NCI-H1417 treated with DMSO at 0.1 percent for 48 hours (cell line): ENCODE results near the gene SEC63.
"Not testable (repeated sequence)": the region's sequence is repeated elsewhere in the genome, so short reads cannot be mapped to it uniquely, and the experiment has no call there.

Source experiments
- DNase-seq: peaks from one replicate; lab custom pipeline; 2025; lab: John Stamatoyannopoulos, UW

SEC63 gene

DNA sequence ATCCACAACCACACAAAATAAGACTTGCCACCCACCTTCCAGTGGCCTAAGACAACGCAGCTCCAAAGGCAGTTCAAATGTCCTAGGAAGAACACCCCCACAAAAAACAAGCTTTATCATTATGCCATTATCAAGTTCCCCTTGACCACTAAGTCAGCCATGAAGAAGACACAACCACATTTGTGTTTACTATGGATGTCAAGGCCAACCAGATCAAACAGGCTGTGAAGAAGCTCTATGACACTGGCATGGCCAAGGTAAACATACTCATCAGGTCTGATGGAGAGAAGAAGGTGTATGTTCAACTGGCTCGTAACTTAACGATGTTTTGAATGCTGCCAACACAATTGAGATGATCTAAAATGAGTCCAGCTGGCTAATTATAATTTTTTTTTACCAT, 26.1 kb downstream of the SEC63 start:
- DNase-seq: no peak

DNA sequence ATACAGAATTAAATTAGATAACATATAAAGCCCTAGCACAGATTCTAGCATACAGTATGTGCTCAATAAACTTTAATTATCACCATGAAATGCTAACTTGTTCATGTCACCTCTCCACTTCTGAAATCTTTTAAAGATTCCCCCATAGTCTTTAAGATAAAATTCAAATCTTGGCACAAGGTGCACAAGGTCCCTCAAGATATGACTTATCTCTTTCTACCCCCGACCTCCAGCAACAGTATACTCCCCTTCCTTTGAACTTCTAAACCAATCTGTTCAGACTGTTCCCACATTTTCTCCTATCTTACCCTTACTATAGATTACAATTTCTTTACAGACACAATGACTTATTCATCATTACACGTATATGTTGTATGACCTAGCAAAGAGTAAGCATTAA, 29.0 kb downstream of the SEC63 start:
- no peak for DNase-seq

DNA sequence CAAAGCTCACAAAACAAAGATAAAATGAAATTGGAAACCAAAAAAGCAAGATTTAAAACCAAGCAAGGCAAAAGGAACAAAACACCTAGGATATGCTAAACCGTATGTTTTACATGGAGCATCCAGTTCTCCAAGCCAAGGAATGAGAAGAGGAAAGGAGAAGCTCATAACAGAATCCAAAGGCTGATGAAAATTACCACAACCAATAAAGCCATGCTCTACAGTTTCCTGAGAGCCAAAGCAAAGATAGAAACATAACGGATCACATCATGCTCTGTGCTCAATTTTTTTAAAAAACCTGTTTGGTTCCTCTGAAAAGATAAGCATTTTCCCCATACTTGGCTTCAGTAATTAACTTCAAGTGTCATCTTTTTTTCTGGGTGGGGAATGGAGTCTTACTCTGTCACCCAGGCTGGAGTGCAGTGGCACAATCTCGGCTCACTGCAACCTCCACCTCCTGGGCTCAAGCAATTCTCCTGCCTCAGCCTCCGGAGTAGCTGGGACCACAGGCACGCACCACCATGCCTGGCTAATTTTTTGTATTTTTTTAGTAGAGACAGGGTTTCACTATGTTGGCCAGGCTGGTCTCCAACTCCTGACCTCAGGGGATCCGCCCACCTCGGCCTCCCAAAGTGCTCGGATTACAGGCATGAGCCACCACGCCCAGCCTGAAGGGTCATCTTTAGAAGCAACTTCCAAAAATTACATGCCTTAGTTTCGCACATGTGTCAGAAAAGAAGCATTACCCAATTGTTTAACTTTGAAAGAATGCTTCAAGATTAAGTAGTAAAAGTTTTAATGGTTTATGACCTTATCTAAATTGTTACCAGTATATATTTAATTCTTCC, 31.1 kb downstream of the SEC63 start:
- not testable (repeated sequence) for DNase-seq

DNA sequence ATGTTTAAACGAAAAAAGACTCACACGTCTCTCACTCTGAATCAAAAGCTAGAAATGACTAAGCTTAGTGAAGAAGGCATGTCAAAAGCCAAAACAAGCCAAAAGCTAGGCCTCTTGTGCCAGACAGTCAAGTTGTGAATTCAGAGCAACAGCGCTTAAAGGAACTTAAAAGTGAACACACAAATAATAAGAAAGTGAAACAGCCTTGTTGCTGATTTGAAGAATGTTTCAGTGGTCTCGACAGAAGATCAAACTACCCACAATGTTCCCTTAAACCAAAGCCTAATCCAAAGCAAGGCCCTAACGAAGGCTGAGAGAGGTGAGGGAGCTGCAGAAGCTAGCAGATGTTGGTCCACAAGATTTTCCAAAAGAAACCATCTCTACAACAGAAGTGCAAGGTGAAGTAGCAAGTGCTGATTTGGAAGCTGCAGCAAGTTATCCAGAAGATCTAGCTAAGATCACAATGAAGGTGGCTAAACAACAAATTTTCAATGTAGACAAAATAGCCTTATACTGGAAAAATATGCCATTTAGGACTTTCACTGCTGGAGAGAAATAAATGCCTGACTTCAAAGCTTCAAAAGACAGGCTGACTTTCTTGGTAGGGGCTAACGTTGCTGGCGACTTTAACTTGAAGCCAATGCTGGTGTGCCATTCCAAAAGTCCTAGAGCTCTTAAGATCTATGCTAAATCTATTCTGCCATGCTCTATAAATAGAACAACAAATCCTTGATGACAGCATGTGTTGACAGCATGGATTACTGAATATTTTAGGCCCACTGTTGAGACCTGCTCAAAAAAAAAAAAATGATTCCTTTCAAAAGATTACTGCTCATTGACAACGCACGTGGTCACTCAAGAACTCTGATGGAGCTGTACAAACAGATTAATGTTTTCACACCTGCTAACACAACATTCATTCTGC, 40.3 kb downstream of the SEC63 start:
- DNase-seq: no peak

DNA sequence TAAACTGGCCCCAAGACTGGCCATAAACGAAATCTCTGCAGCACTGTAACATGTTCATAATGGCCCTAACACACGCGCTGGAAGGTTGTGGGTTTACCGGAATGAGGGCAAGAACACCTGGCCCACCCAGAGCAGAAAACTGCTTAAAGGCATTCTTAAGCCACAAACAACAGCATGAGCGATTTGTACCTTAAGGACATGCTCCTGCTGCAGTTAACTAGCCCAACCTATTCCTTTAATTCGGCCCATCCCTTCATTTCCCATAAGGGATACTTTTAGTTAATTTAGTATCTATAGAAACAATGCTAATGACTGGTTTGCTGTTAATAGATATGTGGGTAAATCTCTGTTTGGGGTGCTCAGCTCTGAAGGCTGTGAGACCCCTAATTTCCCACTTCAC, 41.0 kb downstream of the SEC63 start:
- DNase-seq: not testable (repeated sequence)

DNA sequence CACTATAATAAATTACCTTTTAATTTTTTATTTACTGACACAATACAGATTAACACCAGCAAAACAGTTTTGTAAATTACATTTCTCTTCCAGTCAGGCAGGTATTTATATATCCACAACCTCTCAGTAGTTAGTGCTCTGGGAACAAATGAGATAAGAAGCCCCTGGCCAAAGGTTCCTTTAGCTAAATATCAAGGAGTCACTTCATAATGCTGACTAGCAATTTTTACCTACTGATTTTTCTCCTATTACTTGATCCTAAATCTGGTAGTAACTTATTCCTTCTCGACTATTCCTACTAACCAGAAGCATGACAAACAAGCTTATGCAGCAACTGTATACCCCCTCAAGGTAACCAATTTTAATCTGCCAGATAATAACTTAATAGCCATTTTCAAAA, 46.3 kb downstream of the SEC63 start:
- DNase-seq: no peak

DNA sequence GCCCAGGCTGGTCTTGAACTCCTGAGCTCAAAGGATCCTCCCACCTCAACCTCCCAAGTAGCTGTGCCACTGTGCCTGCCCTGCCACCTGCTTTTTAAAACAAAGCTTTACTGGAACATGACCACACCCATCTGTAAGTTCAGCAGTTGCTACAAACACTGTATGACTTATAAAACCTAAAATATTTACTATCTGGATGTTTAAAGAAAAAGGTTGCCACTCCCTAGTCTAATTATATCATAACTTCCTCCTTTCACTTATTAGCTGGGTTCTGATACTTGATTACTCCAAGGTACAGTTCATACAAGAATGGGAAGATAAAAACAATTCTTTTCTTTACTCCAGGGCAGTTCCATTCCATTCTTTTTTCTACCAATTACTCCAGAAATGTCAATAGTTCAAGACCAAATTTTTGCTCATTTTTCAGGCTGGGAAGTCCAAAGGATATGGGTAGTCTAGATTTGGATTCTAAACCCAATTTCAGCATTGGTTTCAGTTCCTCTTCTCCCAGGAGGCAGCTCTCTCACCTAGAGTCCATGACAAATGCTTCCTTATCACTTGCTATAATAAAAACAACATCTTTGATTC, 63.1 kb downstream of the SEC63 start:
- no peak for DNase-seq

DNA sequence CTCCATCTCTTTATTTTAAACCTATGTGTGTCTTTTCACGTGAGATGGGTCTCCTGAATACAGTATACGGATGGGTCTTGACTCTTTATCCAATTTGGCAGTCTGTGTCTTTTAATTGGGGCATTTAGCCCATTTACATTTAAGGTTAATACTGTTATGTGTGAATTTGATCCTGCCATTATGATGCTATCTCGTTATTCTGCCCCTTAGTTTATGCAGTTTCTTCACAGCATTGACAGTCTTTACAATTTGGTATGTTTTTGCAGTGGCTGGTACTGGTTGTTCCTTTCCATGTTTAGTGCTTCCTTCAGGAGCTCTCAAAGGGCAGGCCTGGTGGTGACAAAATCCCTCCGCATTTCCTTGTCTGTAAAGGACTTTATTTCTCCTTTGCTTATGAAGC, 67.6 kb downstream of the SEC63 start:
- DNase-seq: not testable (repeated sequence)

DNA sequence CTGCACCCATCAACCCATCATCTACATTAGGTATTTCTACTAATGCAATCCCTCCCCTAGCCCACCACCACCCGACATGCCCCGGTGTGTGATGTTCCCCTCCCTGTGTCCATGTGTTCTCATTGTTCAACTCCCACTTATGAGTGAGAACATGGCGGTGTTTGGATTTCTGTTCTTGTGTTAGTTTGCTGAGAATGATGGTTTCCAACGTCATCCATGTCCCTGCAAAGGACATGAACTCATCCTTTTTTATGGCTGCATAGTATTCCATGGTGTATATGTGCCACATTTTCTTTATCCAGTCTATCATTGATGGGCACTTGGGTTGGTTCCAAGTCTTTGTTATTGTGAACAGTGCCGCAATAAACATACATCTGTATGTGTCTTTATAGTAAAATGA, 72.1 kb downstream of the SEC63 start:
- DNase-seq: not testable (repeated sequence)

DNA sequence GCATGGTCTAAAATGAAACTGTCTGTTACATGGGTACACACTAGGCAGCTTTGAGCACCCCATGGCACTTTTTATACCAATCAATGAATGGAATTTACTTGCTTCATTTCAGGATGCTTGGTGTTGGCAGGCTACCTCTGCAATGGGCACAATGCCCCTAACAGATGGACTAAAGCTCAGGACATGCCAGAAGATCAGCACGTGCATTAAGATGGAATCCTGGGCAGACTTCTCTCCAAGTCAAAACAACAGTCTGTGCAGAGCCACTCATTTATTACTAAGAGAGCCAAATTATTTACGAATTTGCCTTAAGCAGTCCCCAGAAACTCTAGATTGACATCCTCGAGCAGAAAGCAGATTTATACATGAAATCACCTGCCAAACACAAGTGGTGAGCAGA, 78.1 kb downstream of the SEC63 start:
- DNase-seq: no peak

DNA sequence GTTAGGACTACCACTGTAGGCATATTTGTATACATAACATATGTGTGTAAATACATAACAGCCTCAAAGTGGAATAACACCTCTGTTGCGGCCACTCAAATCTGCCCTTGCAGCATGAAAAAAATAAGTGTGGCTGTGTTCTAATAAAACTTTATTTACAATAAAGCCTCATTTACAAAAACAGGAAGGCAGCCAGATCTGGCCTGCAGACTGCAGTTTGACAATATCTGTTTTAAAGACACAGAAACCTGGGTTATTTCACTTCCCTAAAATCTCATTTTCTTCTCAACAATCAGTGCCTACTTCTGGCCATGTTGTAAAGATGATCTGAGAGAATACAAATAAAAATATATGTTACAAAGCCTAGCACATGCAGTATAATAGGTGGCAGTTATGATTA, 80.0 kb downstream of the SEC63 start:
- no peak for DNase-seq

DNA sequence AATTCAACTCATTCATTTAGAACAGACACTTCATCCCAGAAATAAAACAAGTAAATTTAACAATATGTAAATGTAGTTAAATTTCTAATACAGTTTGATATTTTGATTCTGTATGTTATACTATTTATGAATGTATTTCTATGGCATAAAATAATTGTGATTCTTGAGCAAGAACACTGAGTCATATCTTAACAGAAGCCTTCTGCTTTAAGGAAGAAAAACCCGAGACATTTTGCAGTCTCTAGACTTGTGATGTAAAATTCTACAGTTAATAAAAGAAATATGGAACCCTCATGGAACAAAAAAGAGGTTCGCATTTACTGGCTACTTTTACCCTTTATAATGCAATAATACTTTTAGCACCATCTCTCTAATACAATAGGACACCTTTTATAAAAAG, 86.0 kb downstream of the SEC63 start:
- no peak for DNase-seq

DNA sequence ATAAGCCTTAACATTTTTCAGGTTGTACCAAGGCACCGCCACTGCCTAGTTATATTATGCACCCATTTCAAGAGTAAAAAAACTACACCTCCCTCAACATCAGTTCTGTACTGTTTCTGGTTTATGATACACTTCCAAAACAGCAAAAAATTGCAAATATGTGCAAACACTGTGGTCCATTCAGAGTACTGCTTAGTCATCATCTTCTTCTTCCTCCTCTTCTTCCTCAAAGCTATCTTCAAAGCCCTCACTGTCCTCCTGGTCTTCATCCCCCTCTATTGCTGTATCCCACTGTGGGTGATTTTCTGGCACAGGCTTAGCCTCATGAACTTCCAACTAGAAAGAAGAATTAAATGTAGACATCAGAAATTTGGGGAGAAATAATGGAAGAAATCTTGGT, 86.5 kb downstream of the SEC63 start:
- not testable (repeated sequence) for DNase-seq

DNA sequence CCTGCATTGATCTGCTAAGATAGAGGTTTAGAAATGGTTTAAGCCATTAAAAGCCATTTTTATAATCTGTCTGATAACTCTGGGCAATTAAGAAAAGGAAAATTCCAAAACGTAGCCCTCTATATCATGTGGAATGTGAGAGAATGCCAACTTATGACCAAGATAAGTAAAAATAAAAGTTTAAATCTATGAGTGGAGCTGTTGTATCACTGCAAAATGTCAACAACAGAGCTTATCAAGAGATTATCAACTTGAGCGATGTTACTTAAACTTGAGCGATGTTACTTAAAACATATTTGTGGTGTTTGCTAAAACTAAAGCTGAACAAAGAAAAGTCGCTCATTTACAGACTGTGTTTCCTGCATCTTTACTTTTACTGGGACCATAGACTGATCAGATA, 87.0 kb downstream of the SEC63 start:
- no peak for DNase-seq

DNA sequence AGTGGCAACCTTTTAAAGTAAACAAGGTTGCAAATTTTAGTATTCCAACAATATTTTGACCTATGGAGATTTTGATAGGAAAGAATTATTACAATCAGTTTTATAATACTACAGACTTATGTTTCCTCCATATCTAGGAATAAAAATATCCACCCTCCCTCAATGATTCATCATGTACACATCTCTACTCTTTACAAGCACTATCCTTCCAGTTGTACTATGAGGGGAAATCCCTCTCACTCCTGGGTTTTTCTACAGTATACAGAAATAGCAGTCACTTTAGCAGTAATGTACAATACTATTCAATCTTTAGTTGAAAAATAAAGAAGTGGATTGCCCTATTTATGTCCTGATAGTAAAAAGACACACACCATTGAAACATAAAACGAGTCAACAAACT, 87.6 kb downstream of the SEC63 start:
- no peak for DNase-seq

DNA sequence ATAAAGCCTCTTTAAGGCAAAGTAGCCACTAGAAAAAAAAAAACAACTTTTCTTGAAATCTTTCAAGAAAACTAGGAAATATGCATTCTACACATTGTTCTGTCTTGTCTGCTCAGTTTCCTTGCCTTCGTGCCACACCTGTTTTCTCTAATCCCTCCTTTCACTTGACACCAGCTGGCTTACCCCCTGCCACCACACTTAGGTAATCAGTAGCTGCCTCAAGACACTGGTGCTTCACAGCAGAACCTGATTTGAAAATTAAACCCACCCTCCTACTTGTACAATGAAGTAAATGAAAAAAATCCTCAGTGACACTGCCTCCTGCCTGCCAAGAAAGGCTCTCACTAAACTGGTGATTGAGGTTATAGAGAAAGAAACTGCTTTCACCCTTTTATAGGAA, 88.1 kb downstream of the SEC63 start:
- DNase-seq: no peak

DNA sequence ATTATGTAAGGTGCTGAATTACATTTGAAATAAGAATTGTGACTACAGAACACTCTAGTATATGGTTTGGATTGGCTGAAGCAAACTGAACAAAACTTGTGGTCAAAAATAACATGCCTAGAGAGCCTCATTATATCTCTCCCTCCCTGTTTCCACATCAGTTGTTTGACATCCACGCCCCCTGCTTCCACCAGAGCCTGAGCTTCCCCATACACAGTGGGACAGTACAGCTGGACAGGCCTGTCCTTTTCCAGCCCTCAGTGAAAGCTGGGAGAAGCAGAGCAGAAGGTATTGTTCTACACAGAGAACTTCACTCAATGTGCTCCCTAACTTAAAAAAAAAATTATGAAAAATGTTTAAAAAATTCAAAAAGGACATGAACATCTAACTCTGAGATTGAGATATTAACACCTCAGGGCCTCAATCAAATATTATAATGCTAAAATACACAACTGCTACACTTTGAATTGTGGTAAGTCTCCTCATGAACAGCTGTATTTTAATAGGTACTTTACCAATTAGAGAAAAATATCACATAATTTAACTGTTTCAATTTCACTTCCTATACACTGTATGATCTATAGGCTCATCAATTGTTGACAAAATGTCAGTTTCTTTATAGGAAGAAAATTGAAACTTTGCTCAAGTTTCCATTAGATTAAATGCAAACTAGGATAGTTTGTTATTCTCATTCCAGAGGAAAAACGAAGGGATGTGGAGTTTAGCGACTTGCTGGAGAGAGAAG, 89.0 kb downstream of the SEC63 start:
- DNase-seq: no peak

DNA sequence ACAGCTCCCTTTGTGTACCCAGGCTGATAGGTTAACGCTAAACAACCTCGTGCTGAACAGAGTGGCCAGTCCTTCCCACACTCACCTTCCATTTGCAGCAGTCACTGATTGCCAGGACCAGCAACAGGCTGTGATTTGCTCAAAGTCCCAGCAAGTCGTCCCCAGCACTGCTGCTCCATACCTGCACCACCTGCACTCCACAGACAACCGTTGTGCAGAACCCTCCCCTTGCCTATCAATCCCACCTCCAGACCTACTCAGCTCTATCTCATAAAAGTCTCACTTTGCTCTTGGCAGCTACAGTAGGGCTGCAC, 90.7 kb downstream of the SEC63 start:
- DNase-seq: no peak

DNA sequence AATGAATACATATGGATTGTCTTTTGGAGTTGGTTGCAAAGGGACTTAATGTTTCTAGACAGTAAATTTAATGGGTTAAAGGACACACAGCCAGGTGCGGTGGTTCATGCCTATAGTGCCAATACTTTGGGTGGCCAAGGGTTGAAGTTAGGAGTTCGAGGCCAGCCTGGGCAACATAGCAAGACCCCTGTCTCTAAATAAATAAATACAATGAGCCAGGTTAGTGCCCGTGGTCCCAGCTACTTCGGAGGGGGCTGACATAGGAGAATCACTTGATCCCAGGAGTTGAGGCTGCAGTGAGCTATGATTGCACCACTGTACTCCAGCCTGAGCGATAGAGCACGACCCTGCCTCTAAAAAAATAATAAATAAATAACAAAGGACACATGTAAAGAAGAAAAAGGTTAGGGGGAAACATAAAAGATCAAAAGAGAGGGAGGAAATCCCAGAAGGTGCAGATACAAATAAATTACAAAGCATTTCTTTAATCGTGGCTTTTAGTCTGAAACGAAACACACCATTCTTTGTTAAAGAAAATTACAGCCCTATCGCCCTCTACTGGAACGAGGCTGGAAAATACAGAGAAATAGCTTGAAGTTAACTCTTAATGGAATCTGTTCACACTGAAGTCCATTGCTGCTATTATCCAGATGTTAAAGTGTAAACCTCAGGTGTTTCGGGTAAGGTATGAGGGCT, 91.3 kb downstream of the SEC63 start:
- DNase-seq: no peak

DNA sequence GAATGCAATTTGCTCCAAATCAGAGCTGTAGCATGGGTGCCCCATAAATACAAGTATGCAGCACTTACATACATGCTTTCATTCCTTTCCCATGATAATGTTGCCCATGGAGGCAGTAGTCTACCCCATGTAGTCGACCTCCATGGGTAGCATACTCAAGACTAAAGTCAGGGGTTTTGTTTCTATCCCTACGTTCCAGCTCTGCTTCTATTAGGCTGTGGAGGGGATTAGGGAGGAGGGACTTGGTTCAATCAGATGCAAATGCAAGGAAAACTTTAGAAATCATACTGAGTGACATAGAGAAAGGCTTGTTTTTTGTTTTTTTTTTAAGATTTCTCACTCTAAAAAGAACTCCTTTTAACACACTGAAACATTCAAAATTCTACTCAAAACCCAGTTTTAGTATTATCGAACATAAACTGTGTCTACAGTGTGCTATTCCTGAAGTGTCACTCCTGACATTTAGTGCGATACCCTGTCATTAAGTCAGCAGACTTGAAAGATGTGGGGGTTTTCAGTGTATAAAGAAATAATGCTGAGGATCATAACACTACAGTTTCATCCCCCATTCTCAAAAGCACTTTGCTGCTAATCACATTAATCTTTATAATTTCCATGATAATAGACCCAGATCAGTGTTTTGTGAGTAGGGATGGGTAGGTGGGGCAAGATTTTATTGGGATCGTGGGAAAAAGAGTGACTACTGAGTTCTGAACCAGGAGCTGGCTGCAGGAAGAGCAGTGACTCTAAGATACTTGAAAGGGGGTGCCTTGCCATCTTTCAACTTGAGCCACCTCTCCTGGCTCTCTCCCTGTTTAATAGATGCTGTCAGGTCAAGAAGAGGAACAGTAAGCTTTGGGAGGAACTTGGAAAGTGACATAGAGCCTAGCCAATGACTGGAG, 93.5 kb downstream of the SEC63 start:
- no peak for DNase-seq

DNA sequence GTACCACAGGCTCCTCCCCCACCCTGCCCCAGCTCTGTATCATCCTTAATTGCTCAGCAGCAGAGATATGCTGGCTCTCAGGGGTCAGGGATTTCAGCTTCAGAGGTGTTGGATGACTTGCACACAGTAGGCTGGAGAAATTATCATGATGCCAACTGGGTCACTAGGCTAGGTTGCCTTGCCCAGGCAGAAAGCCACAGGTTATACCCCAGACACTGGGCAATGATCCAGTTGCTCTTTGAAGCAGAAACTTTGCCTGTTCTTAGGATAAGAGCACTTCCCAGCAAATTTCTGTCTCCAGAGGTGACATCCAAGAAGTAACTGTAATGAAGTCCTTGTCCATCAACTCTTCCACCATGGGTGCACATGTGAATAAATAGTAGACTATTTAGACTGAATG, 95.6 kb downstream of the SEC63 start:
- no peak for DNase-seq
